Dermis blood vessel endothelial cell (primary cell): ENCODE results near the gene KRTAP19-2. TPM values are rescaled to one million over a fixed set of nuclear protein-coding genes. Genes with fewer than 3 reads are reported as not detected.
"Not testable (repeated sequence)": the region's sequence is repeated elsewhere in the genome, so short reads cannot be mapped to it uniquely, and the experiment has no call there.

Source experiments
- DNase-seq: peaks from one replicate; pipeline ENCODE4 v3.0.0; 2010
- total RNA-seq: library from RNA; depleted of rRNA; stranded (reverse); fragments of >200 nt; gene quantifications from 2 replicates; pipeline ENCODE4 v1.2.3, GENCODE V29; 2014

KRTAP19-2 gene
- not detected in 2 replicates for total RNA-seq

DNA sequence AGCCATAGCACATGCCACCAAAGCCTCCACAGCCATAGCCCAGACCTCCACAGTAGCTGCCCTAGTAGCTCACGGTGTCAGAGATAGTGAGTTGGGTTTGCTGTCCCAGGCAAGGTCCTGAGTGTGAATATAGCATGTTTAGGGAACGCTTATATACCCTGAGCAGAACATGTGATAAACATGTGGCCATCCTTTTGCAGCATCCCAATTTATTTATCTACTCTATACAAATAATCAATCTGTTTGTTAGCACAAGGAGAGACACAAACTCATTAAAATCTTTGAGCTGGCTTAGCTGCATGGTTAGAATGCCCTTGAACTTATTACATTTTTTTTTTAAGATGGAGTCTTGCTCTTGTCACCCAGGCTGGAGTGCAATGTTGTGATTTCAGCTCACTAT is at the start of gene KRTAP19-2:
KRTAP19-2 (minus strand) TSS at position 101 of the 400 bp plus-strand sequence; CDS start at position 13, 88 bp downstream.
- DNase-seq, result no peak

DNA sequence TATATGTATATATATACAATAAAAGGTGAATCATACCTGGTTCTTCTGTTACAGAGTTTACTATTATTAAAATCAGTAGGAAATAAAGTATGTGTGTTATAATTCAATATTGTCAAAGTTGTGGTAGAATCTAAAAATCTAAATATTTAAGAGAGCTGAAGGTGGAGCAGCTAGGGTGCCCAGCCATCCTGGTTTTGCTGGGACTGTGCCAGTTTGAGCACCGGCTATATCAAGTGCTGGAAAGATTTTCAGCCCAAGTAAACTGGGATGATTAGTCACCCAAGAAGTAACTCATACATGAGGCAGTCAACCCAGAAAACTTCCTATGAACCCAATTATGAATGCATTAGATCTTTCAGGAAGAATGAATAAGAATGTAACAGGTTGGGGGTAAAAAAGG is 31.6 kb upstream of the KRTAP19-2 start:
- DNase-seq, result no peak

- DNase-seq, result no peak
Measured at GRCh38 chr21:30515681-30516080, 28.4 kb upstream of the KRTAP19-2 start.

- not testable (repeated sequence) for DNase-seq
Measured at GRCh38 chr21:30505621-30506205, 18.5 kb upstream of the KRTAP19-2 start.

- DNase-seq, result no peak
Measured at GRCh38 chr21:30502041-30502440, 14.8 kb upstream of the KRTAP19-2 start, which contains the start of gene KRTAP19-5. KRTAP19-5 (minus strand) TSS chr21:30502141; CDS start chr21:30502090, 51 bp downstream.

DNA sequence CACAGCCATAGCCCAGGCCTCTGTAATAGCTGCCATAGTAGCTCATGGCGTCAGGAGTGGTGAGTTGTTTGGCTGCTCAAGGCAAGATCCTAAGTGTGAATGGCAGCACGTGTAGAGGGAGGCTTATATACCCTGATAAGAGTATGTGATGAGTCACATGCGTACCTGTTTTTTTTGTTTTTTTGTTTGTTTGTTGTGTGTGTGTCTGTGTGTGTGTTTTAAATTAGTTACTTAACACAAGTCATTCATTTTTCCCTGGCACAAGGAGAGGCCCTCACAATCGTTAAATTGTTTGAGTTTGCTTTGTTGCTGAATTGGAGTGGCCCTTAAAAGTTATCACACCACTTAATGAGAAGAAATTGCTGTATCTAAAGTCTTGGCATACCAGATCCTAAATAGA is 9.8 kb upstream of the KRTAP19-2 start, which contains the start of gene KRTAP19-4:
KRTAP19-4 (minus strand) TSS at position 101 of the 400 bp plus-strand sequence; CDS start at position 46, 55 bp downstream.
- DNase-seq, result no peak

- DNase-seq, result no peak
Measured at GRCh38 chr21:30491963-30492428, 4.8 kb upstream of the KRTAP19-2 start, which contains the start of gene KRTAP19-3. KRTAP19-3 (minus strand) TSS chr21:30492013; CDS start chr21:30491957, 56 bp downstream.

DNA sequence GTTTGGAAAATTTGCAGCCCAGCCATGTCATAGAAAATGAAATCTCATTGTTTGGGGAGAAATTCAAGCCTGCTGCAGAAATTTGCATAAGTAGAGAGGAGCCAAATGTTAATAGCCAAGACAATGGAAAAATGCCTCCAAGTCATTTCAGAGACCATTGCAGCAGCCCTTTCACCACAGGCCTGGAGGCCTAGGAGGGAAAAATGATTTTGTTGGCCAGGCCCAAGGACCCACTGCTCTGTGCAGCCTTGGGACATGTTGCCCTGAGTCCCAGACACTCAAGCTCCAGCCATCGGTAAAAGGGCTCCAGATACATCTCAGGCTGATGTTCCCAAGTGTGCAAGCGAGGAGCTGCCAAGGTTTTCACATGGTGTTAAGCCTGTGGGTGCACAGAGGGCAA is 1.1 kb downstream of the KRTAP19-2 start:
- no peak for DNase-seq

GRCh38 chr21:30482130-30482529 is 5.1 kb downstream of the KRTAP19-2 start:
- DNase-seq, result no peak

- no peak for DNase-seq
Measured at GRCh38 chr21:30480145-30480544, 7.1 kb downstream of the KRTAP19-2 start, which contains the start of gene KRTAP19-1. KRTAP19-1 (minus strand) TSS chr21:30480367; CDS start chr21:30480317, 50 bp downstream.

- no peak for DNase-seq
Measured at GRCh38 chr21:30479259-30479658, 8.0 kb downstream of the KRTAP19-2 start.

DNA sequence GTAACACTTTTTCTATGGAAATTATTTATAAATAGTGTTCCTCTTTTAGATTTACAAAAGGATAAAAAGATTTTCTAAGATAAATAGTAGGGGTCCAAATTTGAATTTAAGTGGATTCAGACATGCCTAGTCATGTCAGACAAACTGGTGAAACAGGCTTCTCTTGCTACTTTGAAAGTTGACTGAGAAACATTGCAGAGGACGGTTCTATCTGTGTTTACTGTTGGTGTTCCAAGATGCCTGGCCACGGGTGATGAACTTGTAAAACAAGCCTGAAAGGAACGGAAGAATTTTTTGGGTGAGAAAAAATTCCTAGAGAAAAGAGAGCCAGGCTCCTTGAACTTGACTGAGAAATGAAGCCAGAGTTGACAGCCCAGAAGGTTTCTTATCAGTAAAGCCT is 9.2 kb downstream of the KRTAP19-2 start:
- no peak for DNase-seq

DNA sequence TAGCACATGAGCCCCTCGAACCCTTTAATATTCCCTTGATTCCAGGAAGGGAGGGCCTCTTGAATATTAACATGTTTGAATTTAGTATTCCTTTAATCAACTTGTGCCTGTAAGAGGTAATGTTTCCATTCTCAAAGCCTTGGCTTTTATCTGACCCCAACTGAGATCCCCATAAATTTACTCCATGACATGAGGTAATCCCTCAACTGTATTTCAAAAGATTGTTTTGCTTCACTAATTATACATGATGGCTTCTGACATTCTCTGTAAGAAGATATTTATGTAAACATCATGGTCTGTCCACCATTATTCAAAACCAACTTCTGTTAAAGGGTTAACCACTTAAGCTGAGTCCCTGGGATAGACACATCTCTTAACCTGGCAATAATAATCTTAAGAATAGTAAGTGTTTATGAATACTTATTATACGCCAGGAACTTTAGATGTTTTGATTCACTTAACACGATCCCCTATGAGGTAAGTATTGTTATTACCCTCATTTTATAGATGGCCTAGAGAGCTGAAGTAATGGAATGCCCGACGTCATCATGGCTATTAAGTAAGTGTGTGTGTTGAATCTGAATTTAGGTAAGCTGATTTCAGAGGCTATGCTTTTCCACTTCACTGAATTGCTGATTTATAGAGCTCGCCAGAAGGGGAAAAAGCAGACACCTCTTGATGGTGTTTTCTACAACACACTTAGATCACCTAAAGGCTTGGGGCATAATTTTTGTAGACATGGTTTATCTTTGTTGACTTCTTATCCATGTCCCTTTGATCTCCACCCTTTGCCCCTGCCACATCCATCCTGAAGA is 18.1 kb downstream of the KRTAP19-2 start:
- no peak for DNase-seq

DNA sequence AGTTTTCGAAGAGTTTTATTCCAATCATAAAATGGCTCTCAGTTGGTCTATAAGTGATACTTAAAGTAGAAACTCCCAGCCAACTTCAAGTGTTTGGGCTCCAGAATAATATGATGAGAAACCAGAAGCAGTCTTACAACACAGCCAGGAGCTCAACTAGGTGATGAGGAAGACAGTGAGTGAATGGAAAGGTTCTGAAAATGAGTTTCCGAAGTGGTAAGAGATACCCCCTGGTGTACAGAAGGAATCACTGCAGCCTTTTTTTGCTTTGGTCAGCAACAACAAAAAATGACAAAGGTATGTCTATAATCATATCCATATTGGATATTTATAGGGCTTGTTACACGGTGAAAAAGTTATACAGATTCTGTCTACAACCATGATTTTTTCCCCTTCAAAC is 23.5 kb downstream of the KRTAP19-2 start:
- DNase-seq, result no peak

DNA sequence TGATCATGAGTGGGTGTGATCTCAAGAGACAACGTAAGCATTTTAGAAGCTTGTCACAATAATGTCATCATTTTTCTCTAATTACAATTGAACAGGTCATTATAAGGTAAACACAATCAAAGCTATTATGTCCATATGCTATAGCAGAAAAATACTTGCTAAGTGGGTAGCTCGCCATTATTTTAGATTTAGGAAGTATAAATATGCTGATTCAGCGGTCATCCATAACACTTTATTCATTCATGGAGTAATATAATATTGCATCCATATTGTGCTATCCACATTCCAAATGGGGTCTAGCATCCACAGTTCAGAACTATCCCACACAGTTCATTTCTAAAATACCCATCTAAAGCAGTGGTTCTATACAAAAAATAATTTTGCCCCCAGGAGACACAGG is 38.7 kb downstream of the KRTAP19-2 start:
- DNase-seq, result no peak

DNA sequence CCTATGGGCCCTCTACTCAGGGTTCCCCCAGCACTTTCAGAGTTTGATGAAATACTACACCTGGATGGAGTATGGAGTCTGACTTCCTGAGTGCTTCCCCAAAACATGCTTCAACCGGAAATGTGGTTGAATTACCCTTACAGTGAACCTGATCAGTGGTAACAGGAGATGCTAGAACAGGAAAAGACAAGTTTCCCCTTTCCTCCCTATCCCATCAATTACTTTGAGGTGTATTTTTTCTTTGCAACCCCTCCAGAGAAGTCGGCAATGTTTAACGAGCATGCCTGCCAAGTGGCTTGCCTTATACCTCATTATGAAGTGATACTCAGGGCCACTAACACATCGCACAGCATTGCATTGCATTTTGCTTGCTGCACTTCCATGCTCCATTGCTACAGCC is 40.2 kb downstream of the KRTAP19-2 start:
- DNase-seq, result no peak

DNA sequence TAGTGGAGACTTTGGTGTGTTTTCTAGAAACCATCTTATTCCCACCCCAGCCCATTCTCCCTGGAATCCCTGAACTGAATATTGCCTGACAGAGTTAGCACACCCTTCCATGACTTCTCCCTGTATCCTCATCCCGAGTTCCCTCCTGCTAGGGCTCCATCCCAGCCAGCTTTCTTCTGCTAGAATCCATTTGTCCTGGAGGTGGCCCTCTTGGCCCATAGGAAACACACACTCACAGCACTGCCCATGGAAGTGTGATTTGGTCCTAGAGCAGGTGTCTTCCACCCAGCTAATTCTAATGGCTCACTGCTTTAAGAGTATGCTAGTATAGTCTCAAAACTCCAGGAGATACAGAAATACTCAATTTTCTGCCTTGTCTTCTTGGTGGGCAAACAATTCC is 43.0 kb downstream of the KRTAP19-2 start:
- DNase-seq, result no peak

- DNase-seq, result no peak
Measured at GRCh38 chr21:30443226-30443625, 44.0 kb downstream of the KRTAP19-2 start.

DNA sequence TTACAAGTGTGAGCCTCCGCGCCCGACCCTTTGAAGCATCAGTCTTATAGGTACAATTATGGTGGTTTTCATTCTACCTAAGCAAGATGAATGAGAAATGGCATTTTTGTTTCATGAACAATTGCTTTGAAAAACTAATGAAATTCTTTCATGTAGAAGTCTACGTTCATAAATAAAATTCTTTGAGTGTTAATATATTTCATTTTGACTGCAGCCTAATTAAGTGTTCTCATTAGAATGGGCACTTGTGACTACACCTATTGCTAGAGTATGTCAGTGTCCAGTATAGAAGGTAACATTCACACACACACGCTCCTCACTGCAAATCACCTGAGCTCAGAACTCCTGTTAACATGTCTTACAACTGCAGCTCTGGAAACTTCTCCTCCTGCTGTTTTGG is 47.3 kb downstream of the KRTAP19-2 start, which contains the start of gene KRTAP15-1:
KRTAP15-1 (plus strand) TSS at position 301 of the 400 bp plus-strand sequence; CDS start at position 354, 53 bp downstream.
- no peak for DNase-seq
